ENCODE measurements around the gene ERC2.
A peak's percentile ranks its signal among the peaks of the same experiment; 100 is the strongest.
"Not testable (repeated sequence)": the region's sequence is repeated elsewhere in the genome, so short reads cannot be mapped to it uniquely, and the experiment has no call there.

ERC2 gene

DNA sequence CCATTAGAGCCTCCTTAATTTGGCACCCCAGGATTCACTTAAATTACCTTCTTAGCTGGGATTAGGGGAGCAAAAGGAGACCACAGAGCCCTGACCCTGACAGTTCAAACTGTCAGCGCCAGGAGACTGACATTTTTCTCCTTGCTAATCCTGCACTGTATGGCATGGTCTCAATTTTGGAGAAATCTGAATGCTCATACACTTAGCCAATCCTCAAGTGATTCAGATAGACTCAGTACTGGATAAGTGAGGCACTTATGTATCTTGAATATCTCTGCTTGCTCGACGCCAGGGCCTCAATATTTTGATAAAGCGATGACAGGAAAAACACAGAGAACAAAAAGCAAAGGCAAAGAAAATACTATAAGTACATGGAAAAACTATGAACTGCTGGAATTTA lies 605.2 kb downstream of the ERC2 start:
- Histone ChIP-seq H3K9me3 (ENCODE audit: control insufficient read depth, low read length) (no peaks in the 10 kb centered on the region), H3K27ac (ENCODE audit: low read depth, low read length, severe bottlenecking) (no peak overlapping the region), H3K36me3 (ENCODE audit: control insufficient read depth, insufficient read depth, low read length) (no peaks in the 10 kb centered on the region), H3K4me3 (ENCODE audit: extremely low read depth, insufficient read depth, low read length, poor library complexity, severe bottlenecking) (no peak overlapping the region), H3K4me1 (ENCODE audit: control insufficient read depth, insufficient read depth, low read length, poor library complexity, severe bottlenecking) (no peaks in the 10 kb centered on the region)
- 100% methylated on average over 1 of the region's 4 CpGs for WGBS, 2 experiments (ENCODE audit: insufficient coverage in 2 of 2)

DNA sequence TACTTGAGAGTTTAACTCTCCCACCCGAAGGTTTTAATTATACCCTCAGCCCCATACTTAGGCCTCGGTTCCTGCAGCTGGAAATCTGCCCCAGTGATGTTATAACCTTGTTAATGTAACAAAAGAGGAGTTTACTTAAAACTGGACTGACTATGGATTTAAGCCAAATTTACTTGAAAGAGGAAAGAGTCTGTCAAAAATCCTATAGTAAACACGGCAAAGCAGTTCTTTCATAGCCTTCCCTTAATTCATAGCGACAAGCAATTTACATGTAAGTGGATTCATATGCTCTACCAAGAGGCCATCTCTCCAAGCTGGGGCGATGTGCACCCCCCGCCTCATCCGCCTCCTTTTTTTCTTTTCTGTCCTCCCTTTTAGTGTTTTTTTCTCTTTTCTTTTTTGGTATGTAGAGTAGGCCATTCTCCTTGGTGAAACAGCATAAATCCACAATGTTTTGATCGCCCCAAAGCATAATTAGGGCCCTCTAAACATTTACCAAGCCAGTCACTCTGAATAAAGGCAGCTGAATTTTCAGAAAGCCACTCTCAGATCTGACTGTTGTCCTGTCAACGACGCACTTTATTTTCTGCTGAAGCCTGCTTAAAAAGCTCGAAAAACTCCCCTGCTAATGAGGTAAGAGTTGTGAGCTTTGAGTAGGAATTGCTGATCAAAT lies 608.1 kb downstream of the ERC2 start:
- Histone ChIP-seq H3K4me1 (ENCODE audit: control insufficient read depth, insufficient read depth, low read length, poor library complexity, severe bottlenecking) (no peaks in the 10 kb centered on the region), H3K27ac (ENCODE audit: low read depth, low read length, severe bottlenecking) (no peak overlapping the region), H3K36me3 (ENCODE audit: control insufficient read depth, insufficient read depth, low read length) (no peaks in the 10 kb centered on the region), H3K9me3 (ENCODE audit: control insufficient read depth, low read length) (no peaks in the 10 kb centered on the region), H3K4me3 (ENCODE audit: extremely low read depth, insufficient read depth, low read length, poor library complexity, severe bottlenecking) (no peak overlapping the region)
- WGBS, 2 experiments (ENCODE audit: insufficient coverage in 2 of 2), result 84 to 90% methylated on average over 5 to 7 of the region's 11 CpGs

DNA sequence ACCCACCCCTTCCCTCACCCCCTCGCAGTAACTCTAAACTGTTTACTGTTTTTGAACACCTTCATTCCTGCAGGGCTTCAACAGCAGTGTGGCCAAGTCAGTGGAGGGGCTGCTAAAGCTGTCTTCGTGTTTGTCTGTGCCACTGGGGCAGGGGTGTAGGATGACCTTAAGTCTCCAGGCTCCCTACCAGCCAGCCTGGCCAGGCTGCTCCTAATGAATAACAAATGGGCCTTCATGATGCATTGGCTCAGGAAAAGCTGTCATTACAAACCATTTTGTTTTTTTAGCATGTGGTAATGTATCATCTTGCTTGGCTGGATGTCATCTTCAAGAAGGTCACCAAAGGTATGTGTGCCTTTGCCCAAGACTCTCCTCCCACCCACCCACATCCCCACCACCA lies 609.0 kb downstream of the ERC2 start:
- no peak overlapping the region for H3K27ac ChIP-seq (ENCODE audit: low read depth, low read length, severe bottlenecking)
- no peaks in the 10 kb centered on the region for H3K4me1 ChIP-seq (ENCODE audit: control insufficient read depth, insufficient read depth, low read length, poor library complexity, severe bottlenecking)
- 69 to 75% methylated on average over 2 of the region's 2 CpGs for WGBS, 2 experiments (ENCODE audit: insufficient coverage in 2 of 2)
- H3K36me3 ChIP-seq (ENCODE audit: control insufficient read depth, insufficient read depth, low read length), result no peaks in the 10 kb centered on the region
- no peak overlapping the region for H3K4me3 ChIP-seq (ENCODE audit: extremely low read depth, insufficient read depth, low read length, poor library complexity, severe bottlenecking)
- no peaks in the 10 kb centered on the region for H3K9me3 ChIP-seq (ENCODE audit: control insufficient read depth, low read length)

DNA sequence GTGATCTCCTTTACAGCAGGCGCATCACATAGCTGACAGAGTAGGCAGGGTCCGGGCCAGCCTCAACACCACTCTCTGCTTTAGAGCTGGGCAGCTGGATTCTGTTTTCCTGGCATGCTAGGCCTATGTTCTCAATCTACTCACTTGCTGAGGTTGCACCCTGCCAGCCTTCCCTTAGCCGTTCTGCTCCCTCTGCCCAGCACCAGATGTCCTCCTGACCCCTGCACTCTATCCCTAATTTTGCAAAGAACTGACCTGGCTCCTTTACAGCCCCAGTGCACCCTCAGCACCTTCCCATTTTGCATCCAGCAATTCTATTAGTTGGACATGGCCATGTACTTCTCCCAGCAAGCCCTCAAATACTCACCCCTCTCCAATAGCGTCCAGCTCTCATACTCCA lies 609.5 kb downstream of the ERC2 start:
- Histone ChIP-seq H3K36me3 (ENCODE audit: control insufficient read depth, insufficient read depth, low read length) (no peaks in the 10 kb centered on the region), H3K4me3 (ENCODE audit: extremely low read depth, insufficient read depth, low read length, poor library complexity, severe bottlenecking) (no peak overlapping the region), H3K9me3 (ENCODE audit: control insufficient read depth, low read length) (no peaks in the 10 kb centered on the region), H3K27ac (ENCODE audit: low read depth, low read length, severe bottlenecking) (no peak overlapping the region), H3K4me1 (ENCODE audit: control insufficient read depth, insufficient read depth, low read length, poor library complexity, severe bottlenecking) (no peaks in the 10 kb centered on the region)
- WGBS, 2 experiments (ENCODE audit: insufficient coverage in 2 of 2), result 94 to 96% methylated on average over 3 of the region's 4 CpGs

DNA sequence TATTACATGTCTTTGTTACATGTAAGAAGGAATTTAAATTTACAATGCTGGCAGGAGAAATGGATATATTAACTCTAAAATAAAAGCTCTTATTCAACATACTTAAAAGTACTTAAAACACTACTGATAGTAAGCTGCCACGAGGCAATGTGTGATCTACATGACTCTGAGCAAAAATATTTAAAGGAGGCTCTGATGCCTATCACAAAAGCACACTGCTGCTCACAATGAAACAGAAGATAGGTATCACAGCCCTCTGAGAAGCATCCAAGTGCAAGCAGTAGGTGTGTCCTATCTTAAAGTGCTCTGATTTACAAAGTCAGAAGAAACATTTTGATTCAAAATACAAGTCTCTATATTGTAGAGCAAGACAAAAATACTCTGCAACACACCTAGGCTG lies 610.0 kb downstream of the ERC2 start:
- Histone ChIP-seq H3K27ac (ENCODE audit: low read depth, low read length, severe bottlenecking) (no peak overlapping the region), H3K9me3 (ENCODE audit: control insufficient read depth, low read length) (no peaks in the 10 kb centered on the region), H3K4me1 (ENCODE audit: control insufficient read depth, insufficient read depth, low read length, poor library complexity, severe bottlenecking) (no peaks in the 10 kb centered on the region), H3K4me3 (ENCODE audit: extremely low read depth, insufficient read depth, low read length, poor library complexity, severe bottlenecking) (no peak overlapping the region), H3K36me3 (ENCODE audit: control insufficient read depth, insufficient read depth, low read length) (no peaks in the 10 kb centered on the region)
- 50 to 57% methylated on average over 1 of the region's 1 CpG for WGBS, 2 experiments (ENCODE audit: insufficient coverage in 2 of 2)

DNA sequence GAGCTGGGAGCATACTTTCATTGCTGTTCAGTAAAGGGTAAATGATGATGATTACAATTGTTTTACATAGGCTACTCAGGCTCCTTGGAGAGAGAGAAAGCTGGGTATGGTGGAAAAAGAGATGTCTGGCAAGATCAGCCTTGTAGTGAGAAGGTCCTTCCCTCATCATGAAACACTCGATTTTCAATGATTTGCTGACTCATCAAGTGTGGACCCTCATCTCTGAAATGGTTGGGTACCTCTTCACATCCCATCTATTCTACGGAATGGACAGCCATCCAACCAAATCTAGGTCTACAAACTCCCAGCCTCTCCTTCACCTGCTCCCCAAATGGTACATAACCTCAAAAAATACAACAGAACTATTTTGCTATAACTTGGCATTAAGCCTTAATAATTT lies 610.6 kb downstream of the ERC2 start:
- no peaks in the 10 kb centered on the region for H3K4me1 ChIP-seq (ENCODE audit: control insufficient read depth, insufficient read depth, low read length, poor library complexity, severe bottlenecking)
- no peak overlapping the region for H3K4me3 ChIP-seq (ENCODE audit: extremely low read depth, insufficient read depth, low read length, poor library complexity, severe bottlenecking)
- 73 to 80% methylated on average over 1 to 2 of the region's 2 CpGs for WGBS, 2 experiments (ENCODE audit: insufficient coverage in 2 of 2)
- no peak overlapping the region for H3K27ac ChIP-seq (ENCODE audit: low read depth, low read length, severe bottlenecking)
- H3K9me3 ChIP-seq (ENCODE audit: control insufficient read depth, low read length), result no peaks in the 10 kb centered on the region
- no peaks in the 10 kb centered on the region for H3K36me3 ChIP-seq (ENCODE audit: control insufficient read depth, insufficient read depth, low read length)

DNA sequence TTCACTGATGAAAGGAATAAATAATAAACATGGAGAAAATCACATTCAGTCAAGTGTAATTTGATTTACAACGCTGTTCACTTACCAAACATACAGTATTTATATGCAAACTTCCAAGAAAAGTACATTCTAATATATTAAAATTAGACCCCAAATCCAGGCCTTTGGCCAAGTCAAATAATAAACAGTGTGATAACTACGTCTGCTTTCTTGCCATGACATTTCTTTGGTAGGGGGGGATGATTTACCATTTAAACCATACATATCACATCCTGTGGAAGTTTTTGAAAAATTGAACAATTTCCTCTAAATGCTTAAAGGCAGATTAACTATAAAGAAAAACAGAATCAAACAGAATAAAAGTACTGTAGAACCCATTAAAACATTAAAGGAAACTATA lies 613.0 kb downstream of the ERC2 start:
- no peak overlapping the region for H3K4me3 ChIP-seq (ENCODE audit: extremely low read depth, insufficient read depth, low read length, poor library complexity, severe bottlenecking)
- WGBS, 2 experiments (ENCODE audit: insufficient coverage in 2 of 2), result no CpG with 5 or more reads among the region's 2 CpGs
- H3K27ac ChIP-seq (ENCODE audit: low read depth, low read length, severe bottlenecking), result no peak overlapping the region
- H3K9me3 ChIP-seq (ENCODE audit: control insufficient read depth, low read length), result no peaks in the 10 kb centered on the region
- H3K36me3 ChIP-seq (ENCODE audit: control insufficient read depth, insufficient read depth, low read length), result no peaks in the 10 kb centered on the region
- no peaks in the 10 kb centered on the region for H3K4me1 ChIP-seq (ENCODE audit: control insufficient read depth, insufficient read depth, low read length, poor library complexity, severe bottlenecking)

DNA sequence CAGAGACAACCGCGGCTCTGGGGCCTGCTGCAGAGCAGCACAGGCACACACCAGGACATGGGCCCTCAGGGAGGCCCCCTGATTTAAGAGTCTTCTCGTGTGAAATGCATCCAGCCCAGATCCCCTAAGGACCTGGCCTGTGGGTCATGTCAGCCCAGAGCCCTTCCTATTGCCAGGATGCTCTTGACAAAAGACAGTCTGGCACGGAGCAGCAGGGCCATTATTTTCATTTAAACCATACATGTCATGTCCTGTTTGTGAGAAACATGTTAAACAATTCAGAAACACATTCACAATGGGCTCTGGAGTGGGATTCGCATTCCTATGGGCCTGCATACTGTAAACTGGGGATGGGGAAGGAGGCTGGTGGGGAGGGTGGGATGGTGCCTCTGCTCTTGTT lies 613.8 kb downstream of the ERC2 start:
- Histone ChIP-seq H3K9me3 (ENCODE audit: control insufficient read depth, low read length) (no peaks in the 10 kb centered on the region), H3K4me3 (ENCODE audit: extremely low read depth, insufficient read depth, low read length, poor library complexity, severe bottlenecking) (no peak overlapping the region), H3K27ac (ENCODE audit: low read depth, low read length, severe bottlenecking) (peak overlapping the region; percentile 55), H3K4me1 (ENCODE audit: control insufficient read depth, insufficient read depth, low read length, poor library complexity, severe bottlenecking) (no peaks in the 10 kb centered on the region), H3K36me3 (ENCODE audit: control insufficient read depth, insufficient read depth, low read length) (no peaks in the 10 kb centered on the region)
- 53 to 62% methylated on average over 4 to 5 of the region's 5 CpGs for WGBS, 2 experiments (ENCODE audit: insufficient coverage in 2 of 2)

DNA sequence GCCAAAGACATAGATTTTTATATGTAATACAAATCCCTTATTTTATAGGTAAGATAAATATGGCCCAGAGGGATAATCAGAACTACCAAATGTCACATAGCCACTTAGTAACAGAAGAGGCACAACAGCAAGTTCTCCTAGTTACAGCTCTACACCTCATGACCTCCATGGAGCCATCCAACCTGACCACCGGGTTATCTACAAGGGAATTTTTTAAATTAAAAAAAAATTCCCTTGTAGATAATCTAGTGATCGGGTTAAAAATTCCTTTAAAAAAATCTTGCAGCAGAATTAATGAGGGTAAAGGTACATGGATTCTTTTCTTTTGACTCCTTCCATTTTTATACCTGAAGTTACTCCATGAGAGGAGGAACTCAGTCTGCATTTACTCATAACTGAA lies 615.9 kb downstream of the ERC2 start:
- H3K4me3 ChIP-seq (ENCODE audit: extremely low read depth, insufficient read depth, low read length, poor library complexity, severe bottlenecking), result no peak overlapping the region
- no peak overlapping the region for H3K27ac ChIP-seq (ENCODE audit: low read depth, low read length, severe bottlenecking)
- no CpG with 5 or more reads among the region's 2 CpGs for WGBS, 2 experiments (ENCODE audit: insufficient coverage in 2 of 2)

DNA sequence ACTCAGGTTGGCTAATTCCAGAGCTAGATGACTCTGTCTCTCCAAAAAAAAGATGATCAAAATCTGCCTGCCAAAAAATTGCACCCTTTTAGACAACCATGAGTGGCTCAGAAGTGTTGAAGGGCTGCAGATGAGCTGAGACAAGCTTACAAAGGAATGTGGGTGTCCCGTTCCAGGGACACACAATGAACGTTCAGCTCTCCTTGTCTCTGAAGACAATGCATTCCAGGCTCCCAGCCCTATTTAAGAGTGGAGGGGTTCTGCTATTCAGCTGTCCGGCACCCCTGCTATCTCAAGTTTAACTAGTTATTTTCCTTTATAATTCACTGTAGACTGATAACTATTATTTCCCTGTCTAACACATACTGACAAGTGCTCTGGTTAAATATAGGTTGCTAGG lies 626.1 kb downstream of the ERC2 start:
- Histone ChIP-seq H3K4me1 (ENCODE audit: control insufficient read depth, insufficient read depth, low read length, poor library complexity, severe bottlenecking) (no peaks in the 10 kb centered on the region), H3K9me3 (ENCODE audit: control insufficient read depth, low read length) (peaks cover 4% of the 10 kb centered on the region), H3K27ac (ENCODE audit: low read depth, low read length, severe bottlenecking) (no peak overlapping the region), H3K36me3 (ENCODE audit: control insufficient read depth, insufficient read depth, low read length) (no peaks in the 10 kb centered on the region), H3K4me3 (ENCODE audit: extremely low read depth, insufficient read depth, low read length, poor library complexity, severe bottlenecking) (no peak overlapping the region)
- 83% methylated on average over 1 of the region's 3 CpGs; no CpG with 5 or more reads in 1 of the 2 experiments for WGBS, 2 experiments (ENCODE audit: insufficient coverage in 2 of 2)

More for the DNA sequence above, 615.9 kb downstream of the ERC2 start:
- H3K9me3 ChIP-seq (ENCODE audit: control insufficient read depth, low read length), result no peaks in the 10 kb centered on the region
- no peaks in the 10 kb centered on the region for H3K4me1 ChIP-seq (ENCODE audit: control insufficient read depth, insufficient read depth, low read length, poor library complexity, severe bottlenecking)
- no peaks in the 10 kb centered on the region for H3K36me3 ChIP-seq (ENCODE audit: control insufficient read depth, insufficient read depth, low read length)

DNA sequence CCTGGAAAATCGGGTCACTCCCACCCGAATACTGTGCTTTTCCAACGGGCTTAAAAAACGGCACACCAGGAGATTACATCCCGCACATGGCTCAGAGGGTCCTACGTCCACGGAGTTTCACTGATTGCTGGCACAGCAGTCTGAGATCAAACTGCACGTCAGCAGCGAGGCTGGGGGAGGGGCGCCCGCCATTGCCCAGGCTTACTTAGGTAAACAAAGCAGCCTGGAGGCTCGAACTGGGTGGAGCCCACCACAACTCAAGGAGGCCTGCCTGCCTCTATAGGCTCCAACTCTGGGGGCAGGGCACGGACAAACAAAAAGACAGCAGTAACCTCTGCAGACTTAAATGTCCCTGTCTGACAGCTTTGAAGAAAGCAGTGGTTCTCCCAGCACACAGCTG lies 636.4 kb downstream of the ERC2 start:
- H3K9me3 ChIP-seq (ENCODE audit: control insufficient read depth, low read length); H3K27ac ChIP-seq (ENCODE audit: low read depth, low read length, severe bottlenecking); H3K36me3 ChIP-seq (ENCODE audit: control insufficient read depth, insufficient read depth, low read length); H3K4me3 ChIP-seq (ENCODE audit: extremely low read depth, insufficient read depth, low read length, poor library complexity, severe bottlenecking); H3K4me1 ChIP-seq (ENCODE audit: control insufficient read depth, insufficient read depth, low read length, poor library complexity, severe bottlenecking): not testable (repeated sequence)
- WGBS, 2 experiments (ENCODE audit: insufficient coverage in 2 of 2), result 60 to 63% methylated on average over 6 to 10 of the region's 13 CpGs
